ENCODE results near the gene BORCS5. TPM values are rescaled to one million over a fixed set of nuclear protein-coding genes. Genes with fewer than 3 reads are reported as not detected.

Gene BORCS5
- total and polyA plus RNA-seq, 4 donors = 7.2 to 22.8 (median 13.2) TPM

DNA sequence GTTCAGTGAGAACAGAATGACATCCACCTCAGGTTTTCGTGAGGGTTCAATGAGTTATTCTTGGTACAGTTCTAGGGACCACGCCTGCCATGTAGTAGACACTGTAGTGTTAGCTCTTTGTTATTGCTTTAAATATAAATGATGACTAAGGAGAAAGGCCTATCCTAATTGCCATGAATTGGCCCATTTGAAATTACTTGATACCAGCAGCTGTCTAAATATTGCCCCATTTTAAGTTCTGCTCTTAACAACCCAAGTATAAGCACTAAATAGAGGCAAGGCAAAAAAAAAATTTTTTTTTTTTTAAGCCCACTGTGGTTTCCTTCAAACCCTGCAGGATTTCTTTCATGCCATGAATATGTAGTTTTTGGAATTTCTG is 84.5 kb downstream of the BORCS5 start:
- Histone ChIP-seq H3K36me3 (ENCODE audit: control insufficient read depth in 1 of 2, insufficient read depth in 2 of 2, low read length in 1 of 2) (no peaks in the 10 kb centered on the region), H3K4me1 (ENCODE audit: control insufficient read depth in 1 of 2, insufficient read depth in 2 of 2, low read length in 2 of 2) (no peaks in the 10 kb centered on the region), H3K4me3 (ENCODE audit: low read length in 2 of 2) (no peak overlapping the region), H3K27ac (ENCODE audit: low read depth in 1 of 2, low read length in 2 of 2) (peak overlapping the region; percentile 7 to 80), H3K27me3 (ENCODE audit: control insufficient read depth in 1 of 2, insufficient read depth in 2 of 2, low read length in 1 of 2) (no peaks in the 10 kb centered on the region), H3K9me3 (ENCODE audit: control insufficient read depth, low read length) (no peaks in the 10 kb centered on the region)
- 70 to 79% methylated on average over 2 of the region's 2 CpGs for WGBS, 2 donors
- no peak for ATAC-seq (ENCODE audit: low FRiP score)
- no peak for DNase-seq
- intact Hi-C loops (cut with DNase I) = loop anchor here (5.0 kb wide), 2 partner anchors 44 to 121 kb away; partner anchors contain the start of gene DUSP16 (in 2 of the 2)

DNA sequence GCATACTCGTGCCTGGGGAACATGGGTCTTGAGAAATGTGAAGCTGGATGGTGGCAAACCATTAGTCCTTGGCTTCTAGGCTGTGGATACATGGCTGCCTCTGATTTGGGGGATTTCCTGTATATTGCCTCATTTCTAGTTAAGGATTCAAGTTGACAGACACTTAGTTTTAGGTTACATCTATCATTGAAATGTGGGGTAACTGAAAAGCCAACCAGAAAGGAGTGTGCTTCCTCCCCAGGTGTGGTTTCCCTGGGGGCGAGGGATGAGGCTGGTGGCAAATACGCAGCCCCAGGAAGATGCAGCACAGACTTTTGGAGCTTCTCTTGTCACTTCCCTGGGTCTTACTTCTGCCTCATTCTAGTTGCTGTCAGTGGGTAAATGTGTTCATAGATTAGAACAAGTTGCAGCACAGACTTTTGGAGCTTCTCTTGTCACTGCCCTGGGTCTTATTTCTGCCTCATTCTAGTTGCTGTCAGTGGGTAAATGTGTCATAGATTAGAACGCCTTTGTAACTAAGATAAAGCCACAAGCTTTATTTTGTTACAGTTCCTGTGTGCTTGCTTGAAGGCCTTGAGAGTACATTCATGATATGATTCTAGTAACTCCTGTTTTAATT is 85.1 kb downstream of the BORCS5 start:
- Histone ChIP-seq H3K4me1 (ENCODE audit: control insufficient read depth in 1 of 2, insufficient read depth in 2 of 2, low read length in 2 of 2) (no peaks in the 10 kb centered on the region), H3K9me3 (ENCODE audit: control insufficient read depth, low read length) (no peaks in the 10 kb centered on the region), H3K36me3 (ENCODE audit: control insufficient read depth in 1 of 2, insufficient read depth in 2 of 2, low read length in 1 of 2) (no peaks in the 10 kb centered on the region), H3K27me3 (ENCODE audit: control insufficient read depth in 1 of 2, insufficient read depth in 2 of 2, low read length in 1 of 2) (no peaks in the 10 kb centered on the region), H3K27ac (ENCODE audit: low read depth in 1 of 2, low read length in 2 of 2) (peak overlapping the region; percentile 4 to 80), H3K4me3 (ENCODE audit: low read length in 2 of 2) (no peak overlapping the region)
- intact Hi-C loops (cut with DNase I) = loop anchor here (2.0 to 5.0 kb wide), 3 partner anchors 43 to 120 kb away; partner anchors contain the start of gene DUSP16 (in 2 of the 2)
- DNase-seq = no peak
- 53 to 59% methylated on average over 4 of the region's 4 CpGs for whole genome bisulfite sequencing, 2 donors
- no peak for ATAC-seq (ENCODE audit: low FRiP score)

DNA sequence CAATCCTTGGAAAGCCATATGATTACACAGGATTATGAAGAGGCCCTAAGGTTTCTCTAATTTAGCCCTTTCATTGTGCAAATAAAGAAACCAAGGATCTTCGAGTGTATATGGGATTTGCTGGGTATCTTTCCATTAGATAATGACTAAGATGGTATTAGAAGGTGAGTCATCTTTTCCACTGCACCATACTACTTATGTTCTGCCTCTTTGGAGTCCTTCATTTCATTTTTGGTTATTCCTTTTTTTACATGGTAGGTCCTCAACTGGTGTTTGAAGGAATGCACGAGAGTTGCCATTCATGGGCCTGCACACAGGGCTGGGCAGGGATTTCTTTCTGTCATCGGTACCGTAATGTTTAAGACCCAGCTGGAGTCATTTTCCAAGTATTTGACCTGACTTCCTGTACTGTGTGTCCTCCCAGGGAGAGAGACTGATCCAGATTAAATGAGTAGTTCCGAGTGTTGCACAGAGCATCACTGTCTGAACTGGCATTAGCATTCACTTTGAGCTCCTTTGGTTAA is 85.7 kb downstream of the BORCS5 start:
- DNase-seq (no peak), ATAC-seq (ENCODE audit: low FRiP score) (peak; percentile 57)
- Histone ChIP-seq H3K27ac (ENCODE audit: low read depth in 1 of 2, low read length in 2 of 2) (peak overlapping the region; percentile 80 to 96), H3K36me3 (ENCODE audit: control insufficient read depth in 1 of 2, insufficient read depth in 2 of 2, low read length in 1 of 2) (no peaks in the 10 kb centered on the region), H3K4me3 (ENCODE audit: low read length in 2 of 2) (no peak overlapping the region), H3K9me3 (ENCODE audit: control insufficient read depth, low read length) (no peaks in the 10 kb centered on the region), H3K4me1 (ENCODE audit: control insufficient read depth in 1 of 2, insufficient read depth in 2 of 2, low read length in 2 of 2) (no peaks in the 10 kb centered on the region), H3K27me3 (ENCODE audit: control insufficient read depth in 1 of 2, insufficient read depth in 2 of 2, low read length in 1 of 2) (no peaks in the 10 kb centered on the region)
- WGBS, 2 donors = 6 to 11% methylated on average over 5 of the region's 5 CpGs
- intact Hi-C loops (cut with DNase I) = loop anchor here (2.0 to 5.0 kb wide), 3 partner anchors 44 to 120 kb away; partner anchors contain the start of gene DUSP16 (in 2 of the 2)

DNA sequence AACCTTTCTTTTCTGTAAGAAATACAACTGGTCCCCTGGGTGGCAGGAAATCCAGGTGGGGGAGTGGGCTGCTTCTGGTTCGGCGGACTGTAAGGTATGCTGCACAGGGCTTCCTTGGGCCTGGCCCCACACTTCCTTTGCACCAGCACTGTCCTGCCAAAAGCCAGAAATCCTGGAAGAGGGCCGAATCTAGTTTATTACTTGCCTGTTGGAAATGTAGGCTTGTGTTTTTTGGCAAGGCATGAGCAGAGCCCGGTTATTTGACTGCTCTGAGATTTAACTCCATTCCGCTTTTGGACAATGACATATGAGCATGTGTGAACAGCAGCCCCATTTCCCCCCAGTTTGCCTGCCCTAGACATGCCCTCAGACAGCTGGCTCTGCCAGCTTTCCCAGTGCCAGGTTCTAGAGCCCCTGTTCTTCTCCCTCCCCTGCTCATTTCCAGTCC is 86.6 kb downstream of the BORCS5 start:
- peak; percentile 81 to 84 for DNase-seq
- H3K4me3 ChIP-seq (ENCODE audit: low read length in 2 of 2) = no peak overlapping the region
- no peaks in the 10 kb centered on the region for H3K9me3 ChIP-seq (ENCODE audit: control insufficient read depth, low read length)
- H3K4me1 ChIP-seq (ENCODE audit: control insufficient read depth in 1 of 2, insufficient read depth in 2 of 2, low read length in 2 of 2) = no peaks in the 10 kb centered on the region
- H3K27ac ChIP-seq (ENCODE audit: low read depth in 1 of 2, low read length in 2 of 2) = peak overlapping the region; percentile 85 to 91
- ATAC-seq (ENCODE audit: low FRiP score) = peak; percentile 84
- intact Hi-C loops (cut with DNase I) = loop anchor here (2.0 to 5.0 kb wide), 3 partner anchors 45 to 119 kb away; partner anchors contain the start of gene DUSP16 (in 2 of the 2)
- 0 to 7% methylated on average over 5 of the region's 5 CpGs for WGBS, 2 donors
- no peaks in the 10 kb centered on the region for H3K27me3 ChIP-seq (ENCODE audit: control insufficient read depth in 1 of 2, insufficient read depth in 2 of 2, low read length in 1 of 2)
- no peaks in the 10 kb centered on the region for H3K36me3 ChIP-seq (ENCODE audit: control insufficient read depth in 1 of 2, insufficient read depth in 2 of 2, low read length in 1 of 2)

DNA sequence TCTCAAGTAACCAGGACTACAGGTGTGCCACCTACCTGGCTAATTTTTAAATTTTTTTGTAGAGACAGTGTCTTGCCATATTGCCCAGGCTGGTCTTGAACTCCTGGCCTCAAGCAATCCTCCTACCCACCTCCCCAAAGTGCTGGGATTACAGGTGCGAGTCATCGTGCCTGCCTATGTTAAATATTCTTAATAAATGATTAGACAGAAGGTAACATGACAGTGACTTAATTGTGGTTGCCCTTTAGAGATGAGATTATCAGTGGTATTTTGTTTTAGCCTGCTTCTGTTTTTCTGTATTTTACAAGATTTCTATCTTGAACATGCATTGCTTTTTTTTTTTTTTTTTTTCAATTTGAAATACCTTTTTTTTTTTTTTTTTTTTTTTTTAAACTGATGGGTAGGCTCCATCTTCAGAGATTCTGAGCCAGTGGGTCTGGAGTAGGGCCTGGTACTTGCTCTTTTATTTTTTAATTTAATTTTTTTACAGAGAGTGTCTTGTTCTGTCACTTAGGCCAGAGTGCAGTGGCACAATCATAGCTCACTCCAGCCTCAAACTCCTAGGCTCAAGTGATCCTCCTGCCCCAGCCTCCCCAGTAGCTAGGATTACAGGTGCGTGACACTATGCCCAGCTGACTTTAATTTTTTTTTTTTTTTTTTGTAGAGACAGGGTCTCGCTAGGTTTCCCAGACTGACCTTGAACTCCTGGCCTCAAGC is 88.4 kb downstream of the BORCS5 start:
- Histone ChIP-seq H3K27me3 (ENCODE audit: control insufficient read depth in 1 of 2, insufficient read depth in 2 of 2, low read length in 1 of 2) (no peaks in the 10 kb centered on the region), H3K4me1 (ENCODE audit: control insufficient read depth in 1 of 2, insufficient read depth in 2 of 2, low read length in 2 of 2) (no peaks in the 10 kb centered on the region), H3K4me3 (ENCODE audit: low read length in 2 of 2) (no peak overlapping the region), H3K27ac (ENCODE audit: low read depth in 1 of 2, low read length in 2 of 2) (no peak overlapping the region), H3K9me3 (ENCODE audit: control insufficient read depth, low read length) (no peaks in the 10 kb centered on the region), H3K36me3 (ENCODE audit: control insufficient read depth in 1 of 2, insufficient read depth in 2 of 2, low read length in 1 of 2) (no peaks in the 10 kb centered on the region)
- WGBS, 2 donors = 97% methylated on average over 4 of the region's 4 CpGs
- ATAC-seq (ENCODE audit: low FRiP score) (no peak), DNase-seq (no peak)
- intact Hi-C loops (cut with DNase I) = no loop called here

DNA sequence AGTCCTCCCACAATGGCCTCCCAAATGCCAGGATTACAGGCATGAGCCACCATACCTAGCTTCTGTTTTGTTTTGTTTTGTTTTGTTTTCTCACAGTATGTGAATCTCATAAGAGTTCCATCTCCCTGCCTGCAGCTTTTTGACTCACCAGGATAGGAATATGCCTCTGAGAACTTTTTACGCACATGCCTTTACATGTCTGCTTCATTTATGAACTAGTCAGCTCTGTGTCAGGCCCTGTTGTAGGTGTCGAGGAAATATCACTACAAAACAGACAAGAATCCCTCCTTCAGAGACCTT is 89.0 kb downstream of the BORCS5 start:
- Histone ChIP-seq H3K36me3 (ENCODE audit: control insufficient read depth in 1 of 2, insufficient read depth in 2 of 2, low read length in 1 of 2) (no peaks in the 10 kb centered on the region), H3K9me3 (ENCODE audit: control insufficient read depth, low read length) (no peaks in the 10 kb centered on the region)
- intact Hi-C loops (cut with DNase I) = no loop called here

DNA sequence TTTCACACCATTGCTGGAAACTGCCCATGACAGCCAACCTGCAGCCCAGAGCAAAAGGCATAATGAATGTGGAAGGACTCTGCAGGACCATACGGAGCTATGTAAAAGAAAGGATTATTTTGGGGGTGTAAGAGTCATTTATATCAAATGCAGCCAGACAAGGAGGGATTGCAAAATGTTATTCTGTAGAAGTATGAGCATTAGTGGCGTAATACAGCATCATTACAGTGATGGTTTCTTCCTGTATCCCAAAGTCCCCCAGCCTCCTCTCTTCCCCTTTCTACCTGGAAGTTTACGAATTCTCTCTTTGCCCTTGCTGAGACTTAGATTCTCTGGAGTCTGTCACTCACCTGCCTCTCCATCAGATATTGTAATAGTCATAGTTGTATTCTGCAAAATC is 89.9 kb downstream of the BORCS5 start:
- Histone ChIP-seq H3K4me3 (ENCODE audit: low read length in 2 of 2) (no peak overlapping the region), H3K4me1 (ENCODE audit: control insufficient read depth in 1 of 2, insufficient read depth in 2 of 2, low read length in 2 of 2) (no peaks in the 10 kb centered on the region), H3K36me3 (ENCODE audit: control insufficient read depth in 1 of 2, insufficient read depth in 2 of 2, low read length in 1 of 2) (no peaks in the 10 kb centered on the region), H3K27me3 (ENCODE audit: control insufficient read depth in 1 of 2, insufficient read depth in 2 of 2, low read length in 1 of 2) (no peaks in the 10 kb centered on the region), H3K27ac (ENCODE audit: low read depth in 1 of 2, low read length in 2 of 2) (peak overlapping the region in 1 of 2 donors; percentile 43), H3K9me3 (ENCODE audit: control insufficient read depth, low read length) (no peaks in the 10 kb centered on the region)
- DNase-seq (no peak), ATAC-seq (ENCODE audit: low FRiP score) (no peak)
- intact Hi-C loops (cut with DNase I) = no loop called here
- 64 to 70% methylated on average over 3 of the region's 3 CpGs for WGBS, 2 donors

More for the DNA sequence above, 89.0 kb downstream of the BORCS5 start:
- ATAC-seq (ENCODE audit: low FRiP score) (no peak), DNase-seq (no peak)
- Histone ChIP-seq H3K4me3 (ENCODE audit: low read length in 2 of 2) (no peak overlapping the region), H3K27me3 (ENCODE audit: control insufficient read depth in 1 of 2, insufficient read depth in 2 of 2, low read length in 1 of 2) (no peaks in the 10 kb centered on the region), H3K27ac (ENCODE audit: low read depth in 1 of 2, low read length in 2 of 2) (no peak overlapping the region), H3K4me1 (ENCODE audit: control insufficient read depth in 1 of 2, insufficient read depth in 2 of 2, low read length in 2 of 2) (no peaks in the 10 kb centered on the region)
- 97% methylated on average over 2 of the region's 2 CpGs for WGBS, 2 donors

DNA sequence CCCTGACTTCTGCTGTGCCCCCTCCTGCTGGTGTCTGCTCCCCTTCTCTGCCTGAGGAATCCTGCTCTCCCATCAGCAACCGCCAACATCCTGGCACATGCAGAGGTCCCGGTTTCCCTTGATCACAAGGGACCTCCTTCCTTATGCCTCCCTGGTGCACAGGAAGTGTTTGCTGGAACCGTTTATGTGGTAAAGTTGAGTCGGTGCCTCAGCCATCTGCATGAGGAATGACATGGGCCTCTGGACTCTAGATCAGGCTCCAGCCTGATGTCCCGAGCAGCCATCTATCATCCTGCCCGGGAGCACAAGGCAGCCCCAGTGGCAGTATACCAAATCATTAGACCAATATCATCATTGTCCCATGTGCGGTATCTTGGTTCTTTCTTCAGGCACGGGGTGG is 90.4 kb downstream of the BORCS5 start:
- peak overlapping the region in 1 of 2 donors; percentile 52 for H3K27ac ChIP-seq (ENCODE audit: low read depth in 1 of 2, low read length in 2 of 2)
- H3K9me3 ChIP-seq (ENCODE audit: control insufficient read depth, low read length) = no peaks in the 10 kb centered on the region
- intact Hi-C loops (cut with DNase I) = no loop called here
- H3K36me3 ChIP-seq (ENCODE audit: control insufficient read depth in 1 of 2, insufficient read depth in 2 of 2, low read length in 1 of 2) = no peaks in the 10 kb centered on the region
- H3K4me3 ChIP-seq (ENCODE audit: low read length in 2 of 2) = no peak overlapping the region
- H3K4me1 ChIP-seq (ENCODE audit: control insufficient read depth in 1 of 2, insufficient read depth in 2 of 2, low read length in 2 of 2) = no peaks in the 10 kb centered on the region
- DNase-seq (no peak), ATAC-seq (ENCODE audit: low FRiP score) (no peak)
- 9 to 11% methylated on average over 8 of the region's 8 CpGs for WGBS, 2 donors
- H3K27me3 ChIP-seq (ENCODE audit: control insufficient read depth in 1 of 2, insufficient read depth in 2 of 2, low read length in 1 of 2) = no peaks in the 10 kb centered on the region
